GM12873 (cell line): ENCODE measurements around the gene NAALADL2.

ENCODE experiments used
- TF ChIP-seq, protein P1 (sequence below): IDR thresholded peaks from 2 replicates; pipeline ENCODE4 v1.5.1; 2012; ENCODE audit warnings: low read depth, mild to moderate bottlenecking, moderate library complexity, low read length, control low read depth; ENCODE audit not compliant: insufficient read depth; ENCODE audit errors: missing control alignments

The NAALADL2 gene

DNA sequence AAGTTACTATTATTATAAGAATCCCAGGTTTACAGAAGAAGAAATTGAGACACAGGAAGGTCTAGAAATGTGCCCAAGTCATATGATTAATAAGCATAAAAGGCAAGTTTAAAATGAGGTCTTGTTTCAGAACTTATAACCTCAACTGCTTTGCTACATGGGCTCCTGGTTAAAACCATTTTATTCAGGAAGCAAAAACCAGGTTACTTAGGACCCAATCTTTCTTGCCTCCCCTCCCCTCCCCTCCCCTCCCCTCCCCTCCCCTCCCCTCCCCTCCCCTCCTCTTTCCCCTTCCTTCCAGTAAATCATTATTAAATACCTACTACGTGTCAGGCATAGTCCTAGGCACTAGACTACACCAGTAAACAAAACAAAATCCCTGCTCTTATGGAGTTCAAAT is 93.9 kb downstream of the NAALADL2 start:
- TF ChIP-seq, protein P1, sequence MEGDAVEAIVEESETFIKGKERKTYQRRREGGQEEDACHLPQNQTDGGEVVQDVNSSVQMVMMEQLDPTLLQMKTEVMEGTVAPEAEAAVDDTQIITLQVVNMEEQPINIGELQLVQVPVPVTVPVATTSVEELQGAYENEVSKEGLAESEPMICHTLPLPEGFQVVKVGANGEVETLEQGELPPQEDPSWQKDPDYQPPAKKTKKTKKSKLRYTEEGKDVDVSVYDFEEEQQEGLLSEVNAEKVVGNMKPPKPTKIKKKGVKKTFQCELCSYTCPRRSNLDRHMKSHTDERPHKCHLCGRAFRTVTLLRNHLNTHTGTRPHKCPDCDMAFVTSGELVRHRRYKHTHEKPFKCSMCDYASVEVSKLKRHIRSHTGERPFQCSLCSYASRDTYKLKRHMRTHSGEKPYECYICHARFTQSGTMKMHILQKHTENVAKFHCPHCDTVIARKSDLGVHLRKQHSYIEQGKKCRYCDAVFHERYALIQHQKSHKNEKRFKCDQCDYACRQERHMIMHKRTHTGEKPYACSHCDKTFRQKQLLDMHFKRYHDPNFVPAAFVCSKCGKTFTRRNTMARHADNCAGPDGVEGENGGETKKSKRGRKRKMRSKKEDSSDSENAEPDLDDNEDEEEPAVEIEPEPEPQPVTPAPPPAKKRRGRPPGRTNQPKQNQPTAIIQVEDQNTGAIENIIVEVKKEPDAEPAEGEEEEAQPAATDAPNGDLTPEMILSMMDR, result no peak

DNA sequence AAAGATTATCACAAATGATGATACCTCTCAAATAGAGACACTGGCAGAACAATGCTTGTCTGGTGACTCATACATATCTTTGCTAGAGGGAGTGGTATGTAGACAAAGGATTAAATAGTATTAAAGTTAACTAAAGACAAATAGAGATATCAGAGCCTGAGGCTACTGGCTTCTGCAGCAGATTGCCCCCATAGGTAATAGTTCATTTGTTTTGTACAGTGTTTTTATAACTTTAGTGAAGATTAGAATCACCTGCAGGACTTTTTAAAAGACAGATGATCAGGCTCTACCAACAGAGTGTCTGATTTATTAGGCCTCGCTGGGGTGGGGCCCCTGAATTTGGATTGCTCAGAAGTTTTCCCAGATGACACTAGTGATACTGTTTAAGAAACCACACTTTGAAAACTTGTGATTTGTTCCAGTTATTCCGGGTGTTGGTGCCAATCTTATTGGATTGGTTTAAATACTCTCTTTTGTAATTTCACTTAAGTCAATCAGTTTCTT is 96.4 kb downstream of the NAALADL2 start:
- TF ChIP-seq, protein P1, result no peak

DNA sequence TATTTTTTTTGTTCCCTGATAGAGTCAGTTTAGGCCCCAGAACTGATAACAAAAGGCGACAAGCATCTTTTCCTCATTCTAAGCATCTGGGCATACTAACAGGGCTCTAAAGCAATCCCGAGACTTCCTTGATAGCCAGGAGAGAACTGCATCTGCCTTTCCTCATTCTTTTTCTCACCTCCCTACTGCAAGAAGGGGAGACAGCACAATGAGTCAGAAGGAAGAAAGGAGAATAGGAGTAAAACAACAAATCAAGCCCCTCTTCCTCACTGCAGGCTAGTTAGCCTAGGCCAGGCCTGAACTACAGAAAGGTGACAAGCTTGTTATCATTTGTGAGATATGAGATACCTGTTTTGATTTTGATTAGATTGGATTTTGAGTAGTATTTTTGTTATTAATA is 97.9 kb downstream of the NAALADL2 start:
- TF ChIP-seq, protein P1, result no peak

DNA sequence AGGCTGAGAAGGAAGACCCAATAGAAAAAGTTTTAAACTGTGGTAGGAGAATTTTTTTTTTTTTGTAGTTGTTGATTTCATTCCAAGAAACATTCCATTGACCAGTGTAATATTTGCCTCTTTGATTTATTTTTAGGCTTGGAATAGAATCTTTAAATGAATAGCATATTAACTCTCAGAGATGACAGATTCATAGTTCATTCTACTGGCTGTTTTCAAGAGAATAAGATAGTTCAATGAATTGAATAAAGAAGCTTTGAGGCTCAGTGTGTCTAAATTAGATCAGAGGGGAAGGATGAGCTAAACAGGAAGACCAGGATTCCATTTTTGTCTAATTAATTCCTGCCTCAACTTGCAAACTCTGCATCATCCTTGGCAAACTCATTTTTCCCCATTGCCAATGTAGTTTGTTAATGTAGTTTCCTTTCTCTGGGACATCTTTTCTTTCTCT is 98.4 kb downstream of the NAALADL2 start:
- TF ChIP-seq, protein P1, result no peak

DNA sequence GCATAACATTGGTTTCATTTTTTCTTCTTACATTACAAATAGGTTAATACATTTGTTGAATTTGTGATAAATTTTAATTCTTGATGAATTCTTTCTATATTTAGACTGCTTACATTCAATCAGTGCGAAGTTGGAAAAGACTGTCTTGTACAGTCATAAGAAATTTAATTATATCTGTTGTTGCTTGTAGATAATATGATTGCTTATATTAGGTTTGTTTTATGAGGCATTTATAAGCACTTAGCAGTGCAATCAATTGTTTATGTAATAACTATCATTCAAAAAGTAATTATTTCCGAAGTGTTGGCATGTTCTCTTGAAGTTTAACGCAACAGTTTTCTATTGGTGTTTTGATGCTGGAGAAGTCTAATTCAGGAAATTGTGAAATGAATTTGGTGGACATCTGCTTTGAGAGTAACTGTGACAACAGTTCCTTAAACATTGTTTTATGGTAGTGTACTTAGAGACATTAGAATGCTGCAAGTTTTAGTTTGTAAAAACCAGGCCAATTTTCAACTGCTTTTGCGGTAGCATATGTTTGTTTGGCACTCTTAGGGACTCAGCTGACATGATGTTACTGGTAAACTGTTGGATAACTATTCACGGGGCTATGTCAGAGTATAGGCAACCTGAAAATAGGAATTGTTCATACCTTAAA is 99.7 kb downstream of the NAALADL2 start:
- TF ChIP-seq, protein P1, result no peak

DNA sequence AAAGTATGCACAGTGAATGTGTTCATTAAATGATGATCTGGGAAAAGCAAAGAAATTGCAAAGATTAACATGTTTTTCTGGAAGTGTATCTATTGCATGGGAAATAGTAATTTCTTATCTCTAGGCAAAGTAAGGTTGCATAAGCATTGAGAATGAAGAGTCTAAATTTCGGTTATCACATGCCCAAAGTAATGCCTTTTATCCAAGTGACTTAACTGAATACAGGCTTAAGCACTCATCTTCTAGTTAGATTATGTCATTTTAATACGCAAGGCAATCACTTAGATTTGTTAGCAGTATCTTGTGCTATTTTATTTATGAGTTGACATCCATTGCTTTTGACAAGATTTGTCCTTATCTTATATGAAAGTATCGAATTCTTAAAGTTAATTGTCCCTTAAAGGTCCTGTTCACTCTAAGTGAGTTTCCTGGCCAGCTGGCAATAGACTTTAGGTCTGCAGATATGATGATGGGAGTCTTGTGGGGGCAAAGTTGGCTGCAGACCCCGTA is 100.5 kb downstream of the NAALADL2 start:
- TF ChIP-seq, protein P1, result no peak

DNA sequence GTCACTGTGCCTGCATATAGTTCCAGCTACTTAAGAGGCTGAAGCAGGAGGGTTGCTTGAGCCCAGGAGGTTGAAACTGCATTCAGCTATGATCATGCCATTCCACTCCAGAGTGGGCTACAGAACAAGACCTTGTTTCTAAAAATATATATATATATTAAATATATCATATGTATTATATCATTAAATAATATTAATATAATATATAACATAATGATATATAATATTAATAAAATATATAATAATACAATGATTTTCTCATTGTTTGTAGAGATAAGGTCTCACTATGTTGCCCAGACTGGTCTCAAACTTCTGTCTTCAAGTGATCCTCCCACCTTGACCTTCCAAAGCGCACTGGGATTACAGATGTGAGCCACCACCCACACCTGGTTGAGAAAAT is 101.8 kb downstream of the NAALADL2 start:
- TF ChIP-seq, protein P1, result no peak
